RWPE2 (cell line): ENCODE data around the gene SMARCC2.

Experiments
- ATAC-seq: fragments of 200-7000 bp; cut with Tn5 transposase; 3 replicates; pipeline ENCODE4 v1.9.1; 2021; ENCODE audit warnings: low read depth
- DNase-seq: peaks from one replicate; pipeline ENCODE4 v3.0.0-alpha.2; 2020; ENCODE audit warnings: low spot score
- H3K27ac ChIP-seq: fragments of 450-650 bp; 2 replicates; pipeline ENCODE4 v1.5.1; 2017; ENCODE audit warnings: mild to moderate bottlenecking; ENCODE audit not compliant: poor library complexity, severe bottlenecking
- H3K27me3 ChIP-seq: fragments of 250-450 bp; sonication (Bioruptor Pico); 2 replicates; pipeline ENCODE4 v1.5.1; 2021; ENCODE audit warnings: mild to moderate bottlenecking, moderate library complexity; ENCODE audit not compliant: insufficient read depth, poor library complexity, severe bottlenecking
- H3K36me3 ChIP-seq: fragments of 250-450 bp; sonication (Bioruptor Pico); 2 replicates; pipeline ENCODE4 v1.5.1; 2020; ENCODE audit warnings: low read depth, mild to moderate bottlenecking, moderate library complexity
- H3K4me1 ChIP-seq: fragments of 250-450 bp; sonication (Bioruptor Pico); 2 replicates; pipeline ENCODE4 v1.5.1; 2021; ENCODE audit warnings: mild to moderate bottlenecking, moderate library complexity; ENCODE audit not compliant: insufficient read depth, poor library complexity, severe bottlenecking
- H3K4me3 ChIP-seq: fragments of 250-450 bp; sonication (Bioruptor Pico); 2 replicates; pipeline ENCODE4 v1.5.1; 2021; ENCODE audit warnings: mild to moderate bottlenecking, moderate library complexity; ENCODE audit not compliant: severe bottlenecking
- H3K9me3 ChIP-seq: fragments of 250-450 bp; sonication (Bioruptor Pico); 2 replicates; pipeline ENCODE4 v1.5.1; 2021; ENCODE audit warnings: mild to moderate bottlenecking, moderate library complexity; ENCODE audit not compliant: severe bottlenecking
- CTCF ChIP-seq: fragments of 450-650 bp; IDR thresholded peaks from one replicate; pipeline ENCODE4 v1.5.1; 2017; ENCODE audit warnings: mild to moderate bottlenecking, moderate library complexity; ENCODE audit not compliant: poor library complexity, severe bottlenecking

SMARCC2 gene

GRCh38 chr12:56234746-56235436, 45.6 kb upstream of the SMARCC2 start:
- Histone ChIP-seq H3K4me1 (no peaks in the 10 kb centered on the region), H3K27me3 (no peaks in the 10 kb centered on the region), H3K4me3 (no peak overlapping the region), H3K36me3 (peaks cover 9% of the 10 kb centered on the region; the same call in 1 of the 2 replicates), H3K27ac (no peak overlapping the region), H3K9me3 (no peaks in the 10 kb centered on the region)
- no peak for DNase-seq
- 0 out of 3 replicates have a peak, but pooled peaks have one; percentile 13 for ATAC-seq
- TF ChIP-seq CTCF: no peak

GRCh38 chr12:56231184-56231582, 41.9 kb upstream of the SMARCC2 start:
- no peak overlapping the region for H3K27ac ChIP-seq
- no peak for DNase-seq
- no peak for TF ChIP-seq CTCF
- H3K4me1 ChIP-seq: no peaks in the 10 kb centered on the region
- peaks cover 10% of the 10 kb centered on the region for H3K36me3 ChIP-seq
- H3K9me3 ChIP-seq: no peaks in the 10 kb centered on the region
- no peaks in the 10 kb centered on the region for H3K27me3 ChIP-seq
- no peak for ATAC-seq
- no peak overlapping the region for H3K4me3 ChIP-seq

GRCh38 chr12:56230432-56231183, 41.3 kb upstream of the SMARCC2 start:
- DNase-seq (no peak), ATAC-seq (no peak)
- TF ChIP-seq CTCF: no peak
- H3K9me3 ChIP-seq: no peaks in the 10 kb centered on the region
- H3K27me3 ChIP-seq: no peaks in the 10 kb centered on the region
- no peak overlapping the region for H3K27ac ChIP-seq
- H3K4me1 ChIP-seq: no peaks in the 10 kb centered on the region
- H3K36me3 ChIP-seq: peaks cover 10% of the 10 kb centered on the region
- no peak overlapping the region for H3K4me3 ChIP-seq

- Histone ChIP-seq H3K27ac (no peak within 1 kb of the TSS), H3K4me3 (no peak within 1 kb of the TSS), H3K9me3 (no peaks in the 10 kb centered on the region), H3K4me1 (no peaks in the 10 kb centered on the region), H3K36me3 (peaks cover 10% of the 10 kb centered on the region), H3K27me3 (no peaks in the 10 kb centered on the region)
- ATAC-seq (no peak), DNase-seq (no peak)
- no peak for TF ChIP-seq CTCF
These were observed 40.7 kb upstream of the SMARCC2 start, which contains the start of gene SLC39A5 for GRCh38 chr12:56229916-56230431. SLC39A5 (plus strand) TSS chr12:56230051; CDS start chr12:56231275, 1,224 bp downstream.
